Heart left ventricle (tissue), 13 donors: ENCODE results near the gene GPR137C.

Experiments
- POLR2A ChIP-seq, 2 donors: fragments of 450-650 bp; IDR thresholded peaks; one replicate each; pipeline ENCODE4 v1.6.1; 2017; ENCODE audit warnings: antibody characterized with exemption in 2 of 2, mild to moderate bottlenecking in 2 of 2, moderate library complexity in 2 of 2
- TF ChIP-seq, protein P1 (sequence below), 12 donors: fragments of 200-600 bp; sonication (generic) in 4 of 12; IDR thresholded peaks; one replicate each; pipeline versions ENCODE4 v1.5.0 to v1.8.0; 2018 to 2022; ENCODE audit warnings: antibody characterized with exemption in 12 of 12, mild to moderate bottlenecking in 5 of 12
- donor health status: ischemic (EF 13 %, LVEDD 7.1; RV severe dilation, severe dysfunction).
- donor health status: DM: no; HTN: yes; CAD: no.
- donor health status: DM: no; HTN: no; CAD: no.
- donor health status: ischemic (EF 25% LVEDD 6.9; RV normal size, moderate dysfunction).
- donor health status: ischemic (EF 25% LVEDD 5.7; RV mildly dilated, moderate dysfunction).
- donor health status: ischemic (EF 35%, LVEDD 5.7; RV mildly dilated, moderate dysfunction).
- donor health status: nonischemic (EF 11% LVEDD 7.7; RV severe dilation, severe dysfunction).
- donor health status: DM: yes; HTN: yes; CAD: no.
- donor health status: PGD.
- donor health status: ischemic (EF 29% LVEDD 5.4; RV normal size, mild dysfunction).
- donor health status: nonischemic (EF 23%, LVEDD 6.1; RV moderate dilation, normal function).

DNA sequence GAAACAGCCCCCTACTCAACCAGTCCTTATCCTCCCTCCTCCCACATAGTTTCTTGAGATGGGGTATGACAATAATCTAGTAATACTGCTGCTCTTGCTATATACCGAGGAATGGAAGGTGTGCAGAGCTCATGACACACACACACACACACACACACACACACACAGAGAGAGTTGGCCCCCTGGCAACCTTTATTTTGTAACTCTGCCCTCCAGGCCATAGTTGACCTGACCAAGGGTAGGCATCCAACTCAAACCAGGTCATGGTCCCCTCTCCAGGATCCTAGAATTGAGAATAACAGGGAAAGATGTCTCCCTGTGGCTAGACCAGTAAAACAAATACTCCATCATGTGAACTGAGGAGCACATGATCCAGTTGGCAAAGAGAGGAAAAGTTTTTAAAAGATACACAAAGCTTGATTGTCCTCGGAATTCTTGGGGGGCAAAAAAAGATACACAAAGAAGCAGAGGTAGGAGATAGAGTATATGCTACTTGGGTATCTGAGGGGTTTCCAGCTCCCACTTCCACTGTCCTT is 131.4 kb downstream of the GPR137C start:
- TF ChIP-seq, protein P1, sequence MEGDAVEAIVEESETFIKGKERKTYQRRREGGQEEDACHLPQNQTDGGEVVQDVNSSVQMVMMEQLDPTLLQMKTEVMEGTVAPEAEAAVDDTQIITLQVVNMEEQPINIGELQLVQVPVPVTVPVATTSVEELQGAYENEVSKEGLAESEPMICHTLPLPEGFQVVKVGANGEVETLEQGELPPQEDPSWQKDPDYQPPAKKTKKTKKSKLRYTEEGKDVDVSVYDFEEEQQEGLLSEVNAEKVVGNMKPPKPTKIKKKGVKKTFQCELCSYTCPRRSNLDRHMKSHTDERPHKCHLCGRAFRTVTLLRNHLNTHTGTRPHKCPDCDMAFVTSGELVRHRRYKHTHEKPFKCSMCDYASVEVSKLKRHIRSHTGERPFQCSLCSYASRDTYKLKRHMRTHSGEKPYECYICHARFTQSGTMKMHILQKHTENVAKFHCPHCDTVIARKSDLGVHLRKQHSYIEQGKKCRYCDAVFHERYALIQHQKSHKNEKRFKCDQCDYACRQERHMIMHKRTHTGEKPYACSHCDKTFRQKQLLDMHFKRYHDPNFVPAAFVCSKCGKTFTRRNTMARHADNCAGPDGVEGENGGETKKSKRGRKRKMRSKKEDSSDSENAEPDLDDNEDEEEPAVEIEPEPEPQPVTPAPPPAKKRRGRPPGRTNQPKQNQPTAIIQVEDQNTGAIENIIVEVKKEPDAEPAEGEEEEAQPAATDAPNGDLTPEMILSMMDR (IDR thresholded peaks at IDR 0.05) = no peak
- no peak for TF ChIP-seq POLR2A (IDR thresholded peaks at IDR 0.05)
